ENCODE measurements around the gene ZMPSTE24. TPM values are rescaled to one million over a fixed set of nuclear protein-coding genes. Genes with fewer than 3 reads are reported as not detected.

Gene ZMPSTE24
- polyA plus RNA-seq, 1 donor (not counting 4 experiments of a cell fraction or from before 2014, with no cell fraction given): 73.4 TPM

DNA sequence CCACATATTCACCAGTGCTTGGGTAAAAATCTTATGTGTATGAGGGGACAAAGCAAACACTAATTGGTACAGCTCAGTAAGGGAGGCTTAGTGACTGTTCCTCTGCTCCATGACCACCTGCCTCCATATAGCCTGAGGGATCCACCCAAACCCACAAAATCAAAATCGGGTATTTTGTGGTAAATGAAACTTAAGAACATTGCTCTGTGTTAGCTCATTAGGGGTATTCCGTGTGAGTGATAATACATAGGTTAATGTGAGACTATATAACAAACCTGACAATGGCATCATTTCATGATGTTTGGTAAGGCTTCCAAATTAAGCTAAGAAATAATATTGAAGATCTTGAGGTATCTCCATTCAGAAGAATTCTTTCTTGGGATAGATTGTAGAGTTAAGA is 33.3 kb downstream of the ZMPSTE24 start:
- H3K9me3 ChIP-seq (ENCODE audit: control insufficient read depth, low read depth, low read length): no peaks in the 10 kb centered on the region
- H3K4me3 ChIP-seq (ENCODE audit: control insufficient read depth in 2 of 3, extremely low read depth in 1 of 3, insufficient read depth in 2 of 3, low read depth in 1 of 3, low read length in 3 of 3): no peak overlapping the region
- H3K9me1 ChIP-seq (ENCODE audit: control insufficient read depth, extremely low read depth, insufficient read depth, low read length): no peaks in the 10 kb centered on the region
- H3K27me3 ChIP-seq (ENCODE audit: control insufficient read depth, extremely low read depth, insufficient read depth, low read length): no peaks in the 10 kb centered on the region
- no peak overlapping the region for H3K4me2 ChIP-seq (ENCODE audit: control insufficient read depth, extremely low read depth, insufficient read depth, low read depth, low read length)
- TF ChIP-seq EZH2 (IDR thresholded peaks at IDR 0.05; ENCODE audit: low read length): no peak
- TF ChIP-seq, protein P1, sequence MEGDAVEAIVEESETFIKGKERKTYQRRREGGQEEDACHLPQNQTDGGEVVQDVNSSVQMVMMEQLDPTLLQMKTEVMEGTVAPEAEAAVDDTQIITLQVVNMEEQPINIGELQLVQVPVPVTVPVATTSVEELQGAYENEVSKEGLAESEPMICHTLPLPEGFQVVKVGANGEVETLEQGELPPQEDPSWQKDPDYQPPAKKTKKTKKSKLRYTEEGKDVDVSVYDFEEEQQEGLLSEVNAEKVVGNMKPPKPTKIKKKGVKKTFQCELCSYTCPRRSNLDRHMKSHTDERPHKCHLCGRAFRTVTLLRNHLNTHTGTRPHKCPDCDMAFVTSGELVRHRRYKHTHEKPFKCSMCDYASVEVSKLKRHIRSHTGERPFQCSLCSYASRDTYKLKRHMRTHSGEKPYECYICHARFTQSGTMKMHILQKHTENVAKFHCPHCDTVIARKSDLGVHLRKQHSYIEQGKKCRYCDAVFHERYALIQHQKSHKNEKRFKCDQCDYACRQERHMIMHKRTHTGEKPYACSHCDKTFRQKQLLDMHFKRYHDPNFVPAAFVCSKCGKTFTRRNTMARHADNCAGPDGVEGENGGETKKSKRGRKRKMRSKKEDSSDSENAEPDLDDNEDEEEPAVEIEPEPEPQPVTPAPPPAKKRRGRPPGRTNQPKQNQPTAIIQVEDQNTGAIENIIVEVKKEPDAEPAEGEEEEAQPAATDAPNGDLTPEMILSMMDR (optimal IDR thresholded peaks at IDR 0.05 in 1 of 3, IDR thresholded peaks at IDR 0.05 in 1 of 3, conservative IDR thresholded peaks at IDR 0.05 in 1 of 3; ENCODE audit: extremely low read depth in 1 of 3, insufficient read depth in 2 of 3, low read length in 3 of 3): no peak
- FAIRE-seq: no peak
- dilution Hi-C loops (cut with MboI; ENCODE audit: extremely low pct_ligation_motif_present, low sequenced_read_pairs): no loop called here
- no peaks in the 10 kb centered on the region for H3K79me2 ChIP-seq (ENCODE audit: control insufficient read depth, insufficient read depth, low read length)
- H3K4me1 ChIP-seq (ENCODE audit: control insufficient read depth, extremely low read depth, insufficient read depth, low read length): no peaks in the 10 kb centered on the region
- no peak for DNase-seq (ENCODE audit: low read depth, low spot score)
- no peak overlapping the region for H3K9ac ChIP-seq (ENCODE audit: control insufficient read depth, extremely low read depth, insufficient read depth, low read length)
- no peaks in the 10 kb centered on the region for H4K20me1 ChIP-seq (ENCODE audit: control insufficient read depth, extremely low read depth, insufficient read depth, low read length)
- H3K36me3 ChIP-seq (ENCODE audit: control insufficient read depth in 2 of 2, extremely low read depth in 1 of 2, insufficient read depth in 2 of 2, low read length in 2 of 2): peaks cover 25 to 34% of the 10 kb centered on the region in 2 experiments
- H2AFZ ChIP-seq (ENCODE audit: control insufficient read depth, low read length): no peak overlapping the region
- H3K27ac ChIP-seq (ENCODE audit: control insufficient read depth, insufficient read depth, low read length): no peak overlapping the region

DNA sequence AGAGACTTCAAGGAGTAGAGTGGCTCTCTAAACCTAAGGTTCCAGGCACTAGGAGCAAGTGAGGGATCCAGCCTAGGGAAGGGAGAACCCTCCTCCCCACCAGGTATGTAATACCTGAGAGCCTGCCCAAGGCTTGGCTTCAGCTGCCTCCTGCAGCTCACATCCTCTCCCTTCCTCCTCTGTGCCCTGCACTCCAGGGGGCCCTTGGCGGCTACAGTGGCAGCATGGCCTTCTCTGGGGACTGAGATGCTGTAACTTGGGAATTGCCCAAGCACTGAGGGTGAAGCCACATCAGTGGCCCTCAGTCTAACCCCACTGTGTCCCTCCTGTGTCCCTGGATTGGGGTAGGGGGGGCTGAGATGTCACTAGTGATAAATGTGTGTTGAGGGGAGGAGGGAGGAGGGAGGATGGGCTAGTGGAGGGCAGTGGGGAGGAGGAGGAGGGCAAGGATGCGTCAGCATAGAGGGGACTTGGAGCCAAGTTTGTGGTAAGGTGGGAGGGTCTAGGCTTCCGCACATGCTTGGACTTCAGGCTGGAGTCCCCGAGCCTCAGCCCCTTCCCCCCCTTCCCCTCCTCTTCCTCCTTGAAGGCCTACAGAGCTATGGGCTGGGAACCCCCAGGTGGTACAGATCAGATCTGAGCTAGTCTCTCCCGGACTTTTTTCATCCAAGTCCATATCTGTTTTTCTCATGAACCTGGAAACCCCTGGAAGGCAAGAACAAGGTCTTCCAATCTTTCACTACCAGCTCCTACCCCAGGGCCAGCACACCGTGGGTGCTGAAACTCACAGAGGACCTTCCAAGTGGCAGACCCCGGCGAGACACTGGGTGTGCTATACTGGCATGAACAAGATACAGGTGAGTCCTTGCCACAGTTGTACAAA is 41.6 kb downstream of the ZMPSTE24 start:
- no peak overlapping the region for H3K4me2 ChIP-seq (ENCODE audit: control insufficient read depth, extremely low read depth, insufficient read depth, low read depth, low read length)
- dilution Hi-C loops (cut with MboI; ENCODE audit: extremely low pct_ligation_motif_present, low sequenced_read_pairs): no loop called here
- H3K27me3 ChIP-seq (ENCODE audit: control insufficient read depth, extremely low read depth, insufficient read depth, low read length): no peaks in the 10 kb centered on the region
- no peak for DNase-seq (ENCODE audit: low read depth, low spot score)
- no peaks in the 10 kb centered on the region for H3K9me1 ChIP-seq (ENCODE audit: control insufficient read depth, extremely low read depth, insufficient read depth, low read length)
- no peaks in the 10 kb centered on the region for H4K20me1 ChIP-seq (ENCODE audit: control insufficient read depth, extremely low read depth, insufficient read depth, low read length)
- no peak overlapping the region for H3K4me3 ChIP-seq (ENCODE audit: control insufficient read depth in 2 of 3, extremely low read depth in 1 of 3, insufficient read depth in 2 of 3, low read depth in 1 of 3, low read length in 3 of 3)
- peaks cover 16% of the 10 kb centered on the region for H3K4me1 ChIP-seq (ENCODE audit: control insufficient read depth, extremely low read depth, insufficient read depth, low read length)
- H3K9ac ChIP-seq (ENCODE audit: control insufficient read depth, extremely low read depth, insufficient read depth, low read length): no peak overlapping the region
- no peaks in the 10 kb centered on the region for H3K9me3 ChIP-seq (ENCODE audit: control insufficient read depth, low read depth, low read length)
- no peaks in the 10 kb centered on the region for H3K79me2 ChIP-seq (ENCODE audit: control insufficient read depth, insufficient read depth, low read length)
- no peak overlapping the region for H3K27ac ChIP-seq (ENCODE audit: control insufficient read depth, insufficient read depth, low read length)
- peaks cover 4 to 6% of the 10 kb centered on the region in 2 experiments for H3K36me3 ChIP-seq (ENCODE audit: control insufficient read depth in 2 of 2, extremely low read depth in 1 of 2, insufficient read depth in 2 of 2, low read length in 2 of 2)
- TF ChIP-seq EZH2 (IDR thresholded peaks at IDR 0.05; ENCODE audit: low read length): no peak
- TF ChIP-seq, protein P1 (optimal IDR thresholded peaks at IDR 0.05 in 1 of 3, IDR thresholded peaks at IDR 0.05 in 1 of 3, conservative IDR thresholded peaks at IDR 0.05 in 1 of 3; ENCODE audit: extremely low read depth in 1 of 3, insufficient read depth in 2 of 3, low read length in 3 of 3): no peak
- FAIRE-seq: no peak
- H2AFZ ChIP-seq (ENCODE audit: control insufficient read depth, low read length): no peak overlapping the region
